Measurements from ENCODE around the gene ARF3. TPM values are rescaled to one million over a fixed set of nuclear protein-coding genes. Genes with fewer than 3 reads are reported as not detected.

The ARF3 gene
- polyA plus RNA-seq, 4 donors: 96.2 to 138 (median 130) TPM

DNA sequence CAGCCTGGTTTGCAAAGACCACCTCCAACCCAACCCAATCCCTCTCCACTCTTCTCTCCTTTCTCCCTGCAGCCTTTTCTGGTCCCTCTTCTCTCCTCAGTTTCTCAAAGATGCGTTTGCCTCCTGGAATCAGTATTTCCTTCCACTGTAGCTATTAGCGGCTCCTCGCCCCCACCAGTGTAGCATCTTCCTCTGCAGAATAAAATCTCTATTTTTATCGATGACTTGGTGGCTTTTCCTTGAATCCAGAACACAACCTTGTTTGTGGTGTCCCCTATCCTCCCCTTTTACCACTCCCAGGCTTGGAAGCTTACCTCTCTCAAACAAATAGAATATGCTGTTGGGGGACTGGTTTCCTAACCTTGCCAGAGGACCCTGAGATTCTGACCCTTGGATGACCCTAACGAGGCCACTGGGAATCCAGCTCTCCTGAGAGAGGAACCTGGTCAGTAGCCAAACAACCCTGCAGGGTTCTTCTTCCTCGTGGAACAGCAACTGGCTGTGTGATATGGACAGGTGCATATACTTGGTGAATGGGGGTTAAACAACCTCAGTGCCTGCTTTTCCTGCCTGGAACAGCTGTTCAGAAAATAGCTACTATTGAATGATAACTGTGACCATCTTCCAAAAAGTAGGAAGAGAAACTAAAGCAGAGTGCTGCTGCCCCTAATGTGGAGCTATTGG, 25.3 kb upstream of the ARF3 start:
- no peak for DNase-seq (ENCODE audit: low read depth in 4 of 4, low spot score in 3 of 4)

GRCh38 chr12:48981757-48982157, 24.5 kb upstream of the ARF3 start:
- no peak for DNase-seq (ENCODE audit: low read depth in 4 of 4, low spot score in 3 of 4)

GRCh38 chr12:48980953-48981756, 23.9 kb upstream of the ARF3 start:
- no peak for DNase-seq (ENCODE audit: low read depth in 4 of 4, low spot score in 3 of 4)

DNA sequence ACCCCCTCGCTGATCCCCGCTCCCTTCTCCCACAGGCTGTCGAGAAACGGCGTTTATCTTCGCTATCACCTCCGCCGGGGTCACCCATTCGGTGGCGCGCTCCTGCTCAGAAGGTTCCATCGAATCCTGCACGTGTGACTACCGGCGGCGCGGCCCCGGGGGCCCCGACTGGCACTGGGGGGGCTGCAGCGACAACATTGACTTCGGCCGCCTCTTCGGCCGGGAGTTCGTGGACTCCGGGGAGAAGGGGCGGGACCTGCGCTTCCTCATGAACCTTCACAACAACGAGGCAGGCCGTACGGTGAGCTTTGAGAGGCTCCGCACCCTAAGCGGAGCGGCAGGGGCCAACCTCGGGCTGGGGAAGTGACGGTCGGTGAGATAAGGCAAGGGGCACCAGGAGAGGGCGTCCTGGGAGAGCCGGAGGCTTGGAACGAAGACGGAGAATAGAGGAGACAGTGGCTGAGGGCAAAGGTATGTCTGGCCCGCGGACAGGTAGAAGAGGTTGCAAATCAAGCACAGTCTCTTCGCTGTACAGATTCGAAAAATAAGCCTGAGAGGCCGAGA, 23.2 kb upstream of the ARF3 start:
- DNase-seq (ENCODE audit: low read depth in 4 of 4, low spot score in 3 of 4): no peak

DNA sequence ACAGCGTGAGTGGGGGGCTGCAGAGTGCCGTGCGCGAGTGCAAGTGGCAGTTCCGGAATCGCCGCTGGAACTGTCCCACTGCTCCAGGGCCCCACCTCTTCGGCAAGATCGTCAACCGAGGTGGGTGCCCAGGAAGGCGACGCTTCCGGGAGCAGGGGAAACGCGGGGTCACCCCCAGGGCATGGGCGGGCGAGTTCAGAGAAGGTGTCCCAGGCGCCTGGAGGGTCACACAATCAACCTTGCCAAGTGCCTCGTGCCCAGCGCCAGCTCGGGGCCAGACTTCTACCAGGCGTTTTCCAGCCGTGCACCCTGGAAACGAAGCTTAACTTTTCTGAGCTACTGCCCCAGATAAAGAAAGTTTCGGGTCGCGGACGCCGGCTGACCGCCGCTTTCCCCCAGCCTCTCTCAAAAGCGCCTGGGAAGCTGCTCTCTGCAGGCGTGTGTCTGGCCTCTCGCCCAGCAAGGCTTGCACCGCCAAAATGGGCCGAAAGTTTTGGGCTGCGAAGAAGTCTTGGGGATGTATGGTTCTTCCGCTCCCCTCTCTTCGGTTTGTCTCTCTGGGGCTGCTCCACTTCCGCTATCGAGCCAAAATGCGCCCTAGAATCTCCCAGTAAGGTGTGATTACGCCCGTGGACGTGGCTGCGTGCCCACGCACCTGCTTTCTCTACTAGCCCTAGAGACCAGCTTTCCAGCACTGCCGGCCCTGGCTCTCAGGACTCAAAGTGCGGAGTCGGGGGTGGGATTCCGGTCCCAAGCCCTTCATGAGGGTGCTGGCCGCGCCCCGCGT, 22.5 kb upstream of the ARF3 start:
- no peak for DNase-seq (ENCODE audit: low read depth in 4 of 4, low spot score in 3 of 4)

DNA sequence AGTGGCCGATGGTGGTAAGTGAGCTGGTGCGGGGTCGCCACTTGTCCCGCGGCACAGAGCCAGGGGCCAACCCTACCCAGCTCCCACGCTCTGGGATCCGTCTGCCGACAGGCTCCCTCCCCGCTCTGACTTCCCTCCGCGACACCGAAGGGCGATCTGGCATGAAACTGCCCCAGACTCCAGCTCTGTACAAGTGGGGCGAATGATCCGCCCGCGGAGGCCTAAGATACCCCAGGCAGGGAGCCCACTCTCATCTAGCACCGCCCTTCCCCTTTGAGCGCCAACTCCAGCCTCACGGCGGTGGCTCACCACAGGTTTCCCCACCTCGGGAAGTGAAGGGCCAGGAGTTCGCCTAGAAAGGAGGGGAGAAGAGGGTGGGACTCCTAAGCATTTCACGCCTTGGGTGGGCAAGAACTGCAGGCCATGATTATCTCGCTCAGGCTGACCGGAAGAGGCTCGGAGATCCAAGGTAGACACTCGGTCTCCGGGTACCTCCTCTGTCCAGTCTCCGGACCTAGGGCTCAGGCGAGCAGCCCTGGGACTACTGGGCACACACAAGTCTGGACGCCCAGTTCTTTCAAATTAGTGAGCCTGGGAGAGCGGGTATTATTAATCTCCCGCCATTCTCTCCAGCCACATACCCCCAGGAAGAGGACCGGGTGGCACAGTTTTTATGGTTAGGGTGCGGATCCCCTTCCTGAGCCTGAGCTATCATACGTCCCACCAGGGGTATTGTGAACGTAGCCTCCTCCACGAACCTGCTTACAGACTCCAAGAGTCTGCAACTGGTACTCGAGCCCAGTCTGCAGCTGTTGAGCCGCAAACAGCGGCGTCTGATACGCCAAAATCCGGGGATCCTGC, 21.7 kb upstream of the ARF3 start:
- DNase-seq (ENCODE audit: low read depth in 4 of 4, low spot score in 3 of 4): no peak

GRCh38 chr12:48978291-48978740, 21.0 kb upstream of the ARF3 start, which contains the start of gene WNT1:
TSS of gene WNT1 (plus strand) at chr12:48978322. CDS start at chr12:48978651, 329 bp downstream.
- DNase-seq (ENCODE audit: low read depth in 4 of 4, low spot score in 3 of 4): no peak

GRCh38 chr12:48977290-48978281, 20.3 kb upstream of the ARF3 start:
- no peak for DNase-seq (ENCODE audit: low read depth in 4 of 4, low spot score in 3 of 4)

DNA sequence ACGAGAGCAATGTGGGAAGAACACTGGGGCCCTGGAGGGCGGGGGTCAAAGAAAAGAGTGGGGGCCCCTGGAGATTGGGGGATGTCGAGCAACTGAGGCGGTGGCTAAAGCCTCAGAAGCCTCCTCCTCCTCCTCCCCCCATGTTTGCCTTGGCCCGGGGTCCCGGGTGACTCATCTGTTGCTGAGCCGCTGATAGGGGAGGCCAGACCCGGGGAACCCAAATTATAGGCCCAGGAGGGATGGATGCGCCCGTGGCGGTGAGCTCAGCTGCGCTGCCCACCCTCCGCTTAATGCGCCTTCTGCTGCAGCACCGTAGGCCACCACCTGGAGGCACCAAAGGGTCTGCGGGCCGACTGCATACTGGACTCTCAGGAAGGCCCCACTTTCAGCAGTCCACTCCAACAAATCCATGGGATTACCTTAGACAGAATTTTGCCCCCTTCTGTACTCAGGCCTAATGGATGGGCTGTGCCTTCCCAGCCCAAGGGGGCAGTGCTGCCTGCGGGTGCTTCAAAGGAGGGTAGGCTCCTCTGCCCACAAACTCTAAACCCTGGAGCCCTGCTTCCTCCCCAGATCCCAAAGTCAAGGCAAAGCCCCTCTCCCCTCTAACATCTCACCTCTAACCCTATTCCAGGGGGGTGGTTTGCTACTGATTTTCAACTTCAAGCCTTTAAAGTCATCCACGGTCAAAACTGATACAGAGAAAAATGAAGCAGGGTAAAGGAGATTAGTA, 16.8 kb upstream of the ARF3 start:
- DNase-seq (ENCODE audit: low read depth in 4 of 4, low spot score in 3 of 4): no peak

GRCh38 chr12:48973531-48973930, 16.2 kb upstream of the ARF3 start:
- no peak for DNase-seq (ENCODE audit: low read depth in 4 of 4, low spot score in 3 of 4)

- no peak for DNase-seq (ENCODE audit: low read depth in 4 of 4, low spot score in 3 of 4)
Measured at GRCh38 chr12:48972952-48973483, 15.7 kb upstream of the ARF3 start.

DNA sequence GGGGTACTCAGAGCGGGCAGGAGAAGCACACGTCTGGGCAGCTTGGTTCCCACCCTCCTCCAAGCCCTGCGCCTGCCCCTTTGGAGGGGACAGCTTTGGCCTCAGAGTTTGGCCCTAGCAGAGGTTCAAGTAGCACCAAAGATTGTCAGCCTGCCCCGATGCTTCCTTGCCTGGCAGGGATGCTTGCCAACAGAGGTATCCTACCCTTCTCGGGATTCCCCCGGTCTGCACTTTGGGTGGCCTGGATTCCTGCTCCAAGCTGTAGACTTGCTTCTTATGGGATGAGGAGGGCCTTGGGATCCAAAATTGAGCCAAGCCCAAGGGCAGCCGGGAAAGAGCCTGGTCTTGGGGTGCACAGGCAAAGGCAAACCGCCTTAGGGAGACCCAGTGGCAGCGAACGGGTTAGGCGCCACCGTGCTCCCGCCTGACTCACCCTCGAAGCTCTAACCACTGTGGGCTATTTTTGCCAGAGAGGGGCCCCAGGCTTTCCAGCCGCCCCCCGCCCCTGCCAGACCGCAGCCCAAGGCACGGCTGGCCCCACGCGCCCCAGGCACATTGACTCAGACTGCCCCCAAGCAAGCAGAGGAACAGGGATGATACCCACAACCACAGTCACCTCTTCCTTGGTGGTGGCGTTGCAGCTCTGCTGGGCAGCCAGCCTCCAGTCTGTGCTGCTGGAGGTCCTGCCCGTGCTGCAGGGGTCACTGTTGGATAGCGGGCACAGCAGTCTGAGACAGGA, 15.1 kb upstream of the ARF3 start:
- DNase-seq (ENCODE audit: low read depth in 4 of 4, low spot score in 3 of 4): no peak

- no peak for DNase-seq (ENCODE audit: low read depth in 4 of 4, low spot score in 3 of 4)
Measured at GRCh38 chr12:48970702-48971334, 13.5 kb upstream of the ARF3 start.

DNA sequence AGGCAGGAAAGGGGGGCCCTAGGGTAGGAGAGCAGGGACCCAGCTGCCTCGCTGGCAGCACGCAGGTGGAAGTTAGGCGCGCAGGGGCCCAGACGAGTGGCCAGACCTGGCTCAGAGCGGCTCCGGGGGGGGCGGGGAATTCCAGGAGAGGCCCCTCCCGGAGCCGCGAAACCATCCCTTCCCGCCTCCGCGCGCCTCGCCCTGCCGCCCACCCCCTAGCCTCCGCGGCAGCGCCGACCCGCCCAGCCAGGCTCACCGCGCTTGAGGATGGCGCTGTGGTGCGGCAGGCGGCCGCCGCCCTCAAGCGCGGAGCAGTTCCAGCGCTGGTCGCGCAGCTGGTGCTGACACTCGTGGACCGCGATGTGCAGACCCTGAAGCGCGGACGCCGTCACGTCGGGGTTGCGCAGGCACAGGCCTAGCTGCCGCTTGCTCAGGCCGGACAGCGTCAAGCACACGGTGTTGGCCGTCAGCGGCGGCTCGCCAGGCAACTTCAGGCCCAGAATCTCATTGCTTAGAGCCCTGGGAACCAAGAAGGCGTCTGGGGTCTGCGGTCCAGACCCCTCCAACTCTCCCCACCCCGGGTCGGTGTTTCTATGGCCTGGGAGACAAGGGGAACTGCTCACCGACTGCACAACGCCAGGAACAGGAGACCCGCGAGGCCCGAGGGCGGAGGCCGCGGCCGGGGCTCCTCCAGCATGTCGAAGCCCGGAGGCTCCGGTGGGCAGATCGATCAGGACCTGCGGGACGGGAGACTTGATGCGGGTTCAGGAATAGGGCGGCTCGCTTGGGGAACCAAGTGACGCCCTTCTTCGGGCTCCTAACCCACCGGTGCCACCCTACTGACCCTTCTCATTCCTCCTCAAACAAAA, 12.8 kb upstream of the ARF3 start:
- DNase-seq (ENCODE audit: low read depth in 4 of 4, low spot score in 3 of 4): no peak

DNA sequence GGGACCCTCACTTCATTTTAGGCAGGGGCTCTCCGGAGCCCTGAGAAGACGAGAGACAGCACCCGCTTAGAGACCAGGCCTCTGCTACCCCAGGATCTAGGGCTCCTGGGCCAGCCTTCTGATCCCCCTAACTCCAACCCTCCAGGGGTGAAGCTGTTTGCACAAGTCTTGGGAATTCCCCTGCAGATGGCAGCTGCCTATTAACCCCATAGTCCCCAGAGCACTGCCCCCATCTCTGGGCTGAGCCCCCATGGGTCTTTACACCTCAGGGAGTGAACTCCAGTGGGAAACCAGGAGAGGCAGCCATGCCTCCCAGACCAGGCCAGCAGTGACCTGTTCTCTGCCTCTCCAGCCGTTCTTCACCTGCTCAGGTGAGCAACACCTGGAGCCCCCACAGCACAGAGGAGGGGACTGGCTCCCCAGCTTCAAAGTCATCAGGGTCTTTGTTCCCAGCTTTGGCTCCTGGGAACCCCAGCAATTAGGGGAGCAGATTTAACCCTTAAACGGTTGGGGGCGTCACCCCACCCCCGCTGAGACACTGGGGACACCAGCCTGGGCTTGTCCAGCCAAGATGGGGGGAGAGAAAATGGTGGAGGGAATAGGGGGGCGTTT, 12.0 kb upstream of the ARF3 start:
- no peak for DNase-seq (ENCODE audit: low read depth in 4 of 4, low spot score in 3 of 4)
